Heart left ventricle (tissue), 16 donors: Measurements from ENCODE around the gene SLC66A2. TPM values are rescaled to one million over a fixed set of nuclear protein-coding genes. Genes with fewer than 3 reads are reported as not detected.

Source experiments
- ATAC-seq, 4 donors: fragments of 200-7000 bp; cut with Tn5 transposase; one replicate each; pipeline ENCODE4 v1.9.1; 2020 to 2022; ENCODE audit warnings: moderate library complexity in 4 of 4, mild to moderate bottlenecking in 3 of 4, moderate number of reproducible peaks in 1 of 4
- DNase-seq, 5 donors: peaks; one replicate each; pipeline ENCODE4 v3.0.0-alpha.2; 2020
- H3K27ac ChIP-seq, 12 donors: fragments of 200-600 bp; sonication (generic) in 4 of 12; one replicate each; pipeline versions ENCODE4 v1.5.0 to v1.8.0; 2016 to 2022; ENCODE audit warnings: mild to moderate bottlenecking in 2 of 12
- H3K27me3 ChIP-seq, 9 donors: fragments of 200-600 bp; sonication (generic) in 2 of 9; one replicate each; pipeline versions ENCODE4 v1.5.1 to v1.8.0; 2016 to 2022; ENCODE audit warnings: mild to moderate bottlenecking in 3 of 9
- H3K36me3 ChIP-seq, 9 donors: fragments of 200-600 bp; sonication (generic) in 2 of 9; one replicate each; pipeline versions ENCODE4 v1.5.0 to v1.8.0; 2018 to 2022; ENCODE audit warnings: mild to moderate bottlenecking in 2 of 9
- H3K4me1 ChIP-seq, 12 donors: fragments of 200-600 bp; sonication (generic) in 4 of 12; one replicate each; pipeline versions ENCODE4 v1.5.0 to v1.8.0; 2016 to 2022; ENCODE audit warnings: mild to moderate bottlenecking in 3 of 12
- H3K4me3 ChIP-seq, 12 donors: fragments of 200-600 bp; sonication (generic) in 4 of 12; one replicate each; pipeline versions ENCODE4 v1.5.0 to v1.8.0; 2017 to 2022; ENCODE audit warnings: mild to moderate bottlenecking in 9 of 12, moderate library complexity in 4 of 12
- H3K9me3 ChIP-seq, 12 donors: fragments of 200-600 bp; sonication (generic) in 4 of 12; one replicate each; pipeline versions ENCODE4 v1.5.0 to v1.8.0; 2016 to 2022; ENCODE audit warnings: mild to moderate bottlenecking in 1 of 12
- POLR2A ChIP-seq, 2 donors: fragments of 450-650 bp; IDR thresholded peaks; one replicate each; pipeline ENCODE4 v1.6.1; 2017; ENCODE audit warnings: antibody characterized with exemption in 2 of 2, mild to moderate bottlenecking in 2 of 2, moderate library complexity in 2 of 2
- WGBS, 4 donors: extraction: QIAGEN DNeasy Blood & Tissue Kit in 2 of 4; methylation state at CpG; one replicate each; pipeline versions ENCODE4 v1.1.5 to v1.1.7; 2013 to 2018; 5-methylcytosine and 5-hydroxymethylcytosine counted together
- intact Hi-C, 10 donors: fragments of 100-400 bp; cut with DNase I; formaldehyde crosslinking; loops; one replicate each; pipeline versions ENCODE4 v1.11.1 to v1.14.2; 2022
- polyA plus RNA-seq, 2 donors: library from polyadenylated mRNA; stranded (reverse); fragments of 200-250 nt; gene quantifications; one replicate each; pipeline ENCODE4 v1.2.3, GENCODE V29; 2013
- total RNA-seq, 9 donors: library from RNA; depleted of rRNA in 2 of 9; stranded (reverse); fragments of >200 nt in 2 of 9; fragmentation: NEBNext Ultra II Directional in 3 of 9; extraction: Animal tissue kit (Norgen Biotek cat#: 25700) in 3 of 9; gene quantifications; one replicate each; pipeline versions ENCODE4 v1.1.0 to v1.2.4, GENCODE V29; 2016 to 2023
- TF ChIP-seq, protein P1 (sequence below), 12 donors: fragments of 200-600 bp; sonication (generic) in 4 of 12; IDR thresholded peaks; one replicate each; pipeline versions ENCODE4 v1.5.0 to v1.8.0; 2018 to 2022; ENCODE audit warnings: antibody characterized with exemption in 12 of 12, mild to moderate bottlenecking in 5 of 12
- donor health status: ischemic (EF 13 %, LVEDD 7.1; RV severe dilation, severe dysfunction).
- donor health status: healthy with polysubstance abuse.
- donor health status: DM: no; HTN: yes; CAD: no.
- donor health status: DM: no; HTN: no; CAD: no.
- donor health status: ischemic (EF 25% LVEDD 6.9; RV normal size, moderate dysfunction).
- donor health status: ischemic (EF 25% LVEDD 5.7; RV mildly dilated, moderate dysfunction).
- donor health status: healthy.
- donor health status: DM: yes; HTN: yes; CAD: no.
- donor health status: ischemic (EF 35%, LVEDD 5.7; RV mildly dilated, moderate dysfunction).
- donor health status: nonischemic (EF 11% LVEDD 7.7; RV severe dilation, severe dysfunction).
- donor health status: DM: yes; HTN: yes; CAD: no.
- donor health status: PGD.
- donor health status: ischemic (EF 29% LVEDD 5.4; RV normal size, mild dysfunction).
- donor health status: nonischemic (EF 23%, LVEDD 6.1; RV moderate dilation, normal function).

SLC66A2 gene
- total and polyA plus RNA-seq, 11 donors = 19.7 to 33.4 (median 26.6) TPM

DNA sequence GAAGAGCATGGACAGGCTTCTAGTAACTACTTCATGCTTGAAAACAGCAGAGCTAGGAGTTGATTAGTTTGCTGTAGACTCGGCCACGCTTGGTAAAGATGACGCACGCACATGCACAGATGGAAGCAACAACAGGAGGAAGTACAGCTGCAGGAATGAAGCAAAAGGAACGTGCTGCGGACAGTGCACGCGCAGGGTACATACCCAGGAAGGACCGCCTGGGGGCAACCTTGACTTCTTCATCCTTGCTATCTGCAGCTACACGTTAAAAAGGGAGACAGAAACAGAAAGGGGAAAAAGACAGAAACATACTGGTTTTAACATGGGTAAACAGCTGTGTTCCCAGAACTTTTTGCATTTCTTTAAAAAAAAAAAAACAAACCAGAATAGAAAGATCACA is 17.7 kb downstream of the SLC66A2 start:
- Histone ChIP-seq H3K27ac (peak overlapping the region in 10 of 12 donors; percentile 14 to 78 (median 54)), H3K27me3 (no peaks in the 10 kb centered on the region), H3K9me3 (peaks cover 0 to 60% (median 34%) of the 10 kb centered on the region in 12 donors), H3K4me3 (peak overlapping the region in 4 of 12 donors; percentile 3 to 13 (median 8)), H3K4me1 (peaks cover 0 to 23% (median 14%) of the 10 kb centered on the region in 12 donors), H3K36me3 (peaks cover 0 to 51% (median 14%) of the 10 kb centered on the region in 9 donors)
- DNase-seq (peak in 4 of 5 donors; percentile 15 to 50 (median 26)), ATAC-seq (peak in 3 of 4 donors; percentile 33 to 59 (median 56))
- no peak for TF ChIP-seq POLR2A (IDR thresholded peaks at IDR 0.05)
- TF ChIP-seq, protein P1, sequence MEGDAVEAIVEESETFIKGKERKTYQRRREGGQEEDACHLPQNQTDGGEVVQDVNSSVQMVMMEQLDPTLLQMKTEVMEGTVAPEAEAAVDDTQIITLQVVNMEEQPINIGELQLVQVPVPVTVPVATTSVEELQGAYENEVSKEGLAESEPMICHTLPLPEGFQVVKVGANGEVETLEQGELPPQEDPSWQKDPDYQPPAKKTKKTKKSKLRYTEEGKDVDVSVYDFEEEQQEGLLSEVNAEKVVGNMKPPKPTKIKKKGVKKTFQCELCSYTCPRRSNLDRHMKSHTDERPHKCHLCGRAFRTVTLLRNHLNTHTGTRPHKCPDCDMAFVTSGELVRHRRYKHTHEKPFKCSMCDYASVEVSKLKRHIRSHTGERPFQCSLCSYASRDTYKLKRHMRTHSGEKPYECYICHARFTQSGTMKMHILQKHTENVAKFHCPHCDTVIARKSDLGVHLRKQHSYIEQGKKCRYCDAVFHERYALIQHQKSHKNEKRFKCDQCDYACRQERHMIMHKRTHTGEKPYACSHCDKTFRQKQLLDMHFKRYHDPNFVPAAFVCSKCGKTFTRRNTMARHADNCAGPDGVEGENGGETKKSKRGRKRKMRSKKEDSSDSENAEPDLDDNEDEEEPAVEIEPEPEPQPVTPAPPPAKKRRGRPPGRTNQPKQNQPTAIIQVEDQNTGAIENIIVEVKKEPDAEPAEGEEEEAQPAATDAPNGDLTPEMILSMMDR (IDR thresholded peaks at IDR 0.05) = peak in 6 of 12 donors; percentile 13 to 33 (median 24)
- intact Hi-C loops = loop anchor here in 1 of 10 donors (10.0 kb wide), 1 partner anchor 51 kb away; the partner anchor contains the start of gene TXNL4A
- 77 to 83% (median 78%) methylated on average over 10 of the region's 10 CpGs for WGBS, 4 donors

DNA sequence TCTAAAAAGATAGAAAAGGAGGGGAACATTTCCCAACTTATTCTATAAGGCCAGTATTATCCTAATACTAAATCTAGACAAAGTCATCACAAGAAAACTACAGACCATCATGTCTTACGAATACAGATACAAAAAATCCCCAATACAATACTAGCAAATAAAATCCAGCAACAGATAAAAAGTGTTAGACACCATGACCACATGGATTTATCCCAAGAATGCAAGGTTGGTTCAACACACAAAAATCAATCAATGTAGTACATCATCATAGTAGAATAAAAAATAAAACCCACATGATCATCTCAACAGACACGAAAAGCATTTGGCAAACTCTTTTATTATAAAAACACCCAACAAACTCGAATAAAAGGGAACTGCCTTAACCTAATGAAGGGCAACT is 18.5 kb downstream of the SLC66A2 start:
- H3K27ac ChIP-seq = peak overlapping the region in 1 of 12 donors; percentile 78
- DNase-seq (no peak), ATAC-seq (no peak)
- peaks cover 0 to 59% (median 15%) of the 10 kb centered on the region in 9 donors for H3K36me3 ChIP-seq
- H3K4me1 ChIP-seq = peaks cover 0 to 23% (median 13%) of the 10 kb centered on the region in 12 donors
- 85 to 88% (median 86%) methylated on average over 3 of the region's 3 CpGs for WGBS, 4 donors
- intact Hi-C loops = loop anchor here in 1 of 10 donors (10.0 kb wide), 1 partner anchor 52 kb away; the partner anchor contains the start of gene TXNL4A
- no peaks in the 10 kb centered on the region for H3K27me3 ChIP-seq
- no peak overlapping the region for H3K4me3 ChIP-seq
- H3K9me3 ChIP-seq = peaks cover 0 to 61% (median 34%) of the 10 kb centered on the region in 12 donors
- TF ChIP-seq, protein P1 (IDR thresholded peaks at IDR 0.05) = no peak
- no peak for TF ChIP-seq POLR2A (IDR thresholded peaks at IDR 0.05)

DNA sequence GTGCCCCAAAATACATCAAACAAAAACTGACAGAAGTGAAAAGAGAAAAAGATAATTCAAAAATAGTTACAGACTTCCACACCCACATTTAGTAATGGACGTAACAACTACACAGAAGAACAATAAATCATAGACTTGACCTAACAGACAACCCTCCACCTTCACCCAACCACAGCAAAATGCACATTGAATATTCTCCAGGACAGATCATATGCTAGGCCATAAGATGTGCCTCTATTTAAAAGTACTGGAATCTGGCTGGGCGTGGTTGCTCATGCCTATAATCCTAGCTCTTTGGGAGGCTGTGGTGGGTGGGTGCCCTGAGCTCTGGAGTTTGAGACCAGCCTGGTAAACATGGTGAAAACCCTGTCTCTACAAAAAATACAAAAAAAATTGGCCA is 20.0 kb downstream of the SLC66A2 start:
- no peak overlapping the region for H3K4me3 ChIP-seq
- TF ChIP-seq POLR2A (IDR thresholded peaks at IDR 0.05) = no peak
- TF ChIP-seq, protein P1 (IDR thresholded peaks at IDR 0.05) = no peak
- WGBS, 4 donors = 95 to 100% (median 98%) methylated on average over 2 of the region's 2 CpGs
- H3K27me3 ChIP-seq = no peaks in the 10 kb centered on the region
- no peak overlapping the region for H3K27ac ChIP-seq
- ATAC-seq (no peak), DNase-seq (no peak)
- peaks cover 0 to 27% (median 13%) of the 10 kb centered on the region in 12 donors for H3K4me1 ChIP-seq
- peaks cover 0 to 52% (median 15%) of the 10 kb centered on the region in 9 donors for H3K36me3 ChIP-seq
- H3K9me3 ChIP-seq = peaks cover 0 to 61% (median 34%) of the 10 kb centered on the region in 12 donors
- intact Hi-C loops = loop anchor here in 1 of 10 donors (10.0 kb wide), 1 partner anchor 53 kb away; the partner anchor contains the start of gene TXNL4A

DNA sequence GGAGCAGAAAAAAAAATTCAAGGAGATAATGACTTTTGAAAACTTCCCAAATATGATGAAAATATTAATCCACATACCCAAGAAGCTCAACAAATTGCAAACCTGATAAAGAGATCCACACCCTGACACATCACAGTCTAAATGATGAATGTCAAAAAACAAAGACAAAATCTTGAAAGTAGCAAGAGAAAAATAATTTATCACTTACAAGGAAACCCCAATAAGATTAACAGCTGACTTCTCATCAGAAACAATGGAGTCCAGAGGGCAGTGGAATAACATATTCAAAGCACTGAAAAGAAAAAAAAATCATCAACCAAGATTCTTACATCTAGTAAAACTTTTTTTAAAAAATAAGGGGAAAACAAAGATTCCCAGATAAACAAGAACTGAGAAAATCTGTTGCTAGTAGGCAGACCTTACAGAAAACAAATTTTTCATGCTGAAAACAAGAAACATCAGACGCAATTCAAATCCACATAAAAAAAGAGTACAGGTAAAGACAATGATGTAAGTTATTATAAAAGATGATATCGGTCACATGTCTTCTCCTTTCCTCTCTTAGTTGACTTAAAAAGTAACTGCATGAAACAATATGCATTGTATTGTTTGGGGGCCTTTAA is 21.3 kb downstream of the SLC66A2 start:
- Histone ChIP-seq H3K27me3 (no peaks in the 10 kb centered on the region), H3K36me3 (peaks cover 0 to 42% (median 12%) of the 10 kb centered on the region in 9 donors), H3K27ac (no peak overlapping the region), H3K4me3 (no peak overlapping the region), H3K4me1 (peaks cover 0 to 26% (median 14%) of the 10 kb centered on the region in 12 donors), H3K9me3 (peaks cover 0 to 53% (median 34%) of the 10 kb centered on the region in 12 donors)
- whole genome bisulfite sequencing, 4 donors = 96 to 97% (median 97%) methylated on average over 2 of the region's 2 CpGs
- DNase-seq (no peak), ATAC-seq (no peak)
- no peak for TF ChIP-seq POLR2A (IDR thresholded peaks at IDR 0.05)
- TF ChIP-seq, protein P1 (IDR thresholded peaks at IDR 0.05) = no peak
- intact Hi-C loops = loop anchor here in 1 of 10 donors (10.0 kb wide), 1 partner anchor 55 kb away; the partner anchor contains the start of gene TXNL4A
